ENCODE results near the gene ZNF14. TPM values are rescaled to one million over a fixed set of nuclear protein-coding genes. Genes with fewer than 3 reads are reported as not detected.

ZNF14 gene
- total and polyA plus RNA-seq, 2 donors (not counting 3 experiments of a cell fraction or from before 2014, with no cell fraction given): 0.65 to 2.6 TPM

DNA sequence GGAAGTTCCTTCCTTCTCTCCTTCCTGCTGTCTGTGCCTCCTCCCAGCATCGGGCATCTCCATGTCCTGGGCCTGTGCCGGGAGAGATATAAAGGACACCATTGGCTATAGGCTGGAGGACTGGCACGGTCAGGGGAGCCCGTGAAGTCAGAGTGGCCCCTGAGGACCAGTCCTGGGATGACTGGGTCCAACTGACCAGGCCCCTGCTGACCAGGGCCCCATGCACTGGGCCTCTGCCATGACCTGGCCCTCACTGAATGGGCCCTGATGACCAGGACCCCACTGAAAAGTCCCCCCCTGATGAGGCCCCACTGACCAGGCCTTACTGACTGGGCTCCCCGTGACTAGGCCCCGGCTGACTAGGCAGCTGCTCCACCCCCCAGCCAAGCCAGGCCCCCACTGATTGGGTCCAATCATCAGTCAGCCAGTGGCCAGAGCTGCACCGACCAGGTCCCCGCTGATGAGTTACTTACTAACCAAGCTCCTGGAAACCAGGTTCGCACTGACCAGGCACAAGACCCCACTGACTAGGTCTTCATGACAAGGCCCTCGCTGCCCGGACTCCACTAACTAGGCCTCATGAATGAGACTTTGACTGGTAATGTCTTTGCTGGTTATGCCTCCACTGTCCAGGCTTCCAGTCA, 20.0 kb upstream of the ZNF14 start:
- DNase-seq (ENCODE audit: low read depth, low spot score) (no peak), FAIRE-seq (no peak)
- no TSS peak for BruUV-seq (replicated peaks)
- Histone ChIP-seq H3K9me3 (replicated peaks; ENCODE audit: control insufficient read depth, insufficient read depth, low read length) (peaks cover under 1% of the 10 kb centered on the region), H4K20me1 (replicated peaks; ENCODE audit: control insufficient read depth, extremely low read depth, insufficient read depth, low read length) (no peaks in the 10 kb centered on the region), H3K9ac (replicated peaks; ENCODE audit: extremely low read depth, insufficient read depth, low read length) (no peak overlapping the region), H3K79me2 (ENCODE audit: control insufficient read depth, insufficient read depth, low read length) (no peaks in the 10 kb centered on the region), H3K9me1 (replicated peaks; ENCODE audit: control insufficient read depth, extremely low read depth, insufficient read depth, low read length) (no peaks in the 10 kb centered on the region), H3K4me1 (ENCODE audit: control insufficient read depth, extremely low read depth, insufficient read depth, low read length) (no peaks in the 10 kb centered on the region), H3K4me3 (replicated peaks in 1 of 3; ENCODE audit: insufficient read depth in 1 of 3, low read depth in 1 of 3, low read length in 3 of 3) (no peak overlapping the region), H3K27me3 (ENCODE audit: control insufficient read depth in 2 of 2, insufficient read depth in 2 of 2, low read length in 2 of 2) (no peaks in the 10 kb centered on the region), H3K4me2 (ENCODE audit: insufficient read depth, low read length) (no peak overlapping the region), H3K27ac (ENCODE audit: insufficient read depth, low read depth, low read length) (no peak overlapping the region), H2AFZ (ENCODE audit: low read depth, low read length) (no peak overlapping the region), H3K36me3 (ENCODE audit: control insufficient read depth in 2 of 2, extremely low read depth in 1 of 2, insufficient read depth in 2 of 2, low read length in 2 of 2) (no peaks in the 10 kb centered on the region)
- TF ChIP-seq MYC (IDR thresholded peaks at IDR 0.05; ENCODE audit: low read depth, low read length): no peak
- TF ChIP-seq EZH2 (IDR thresholded peaks at IDR 0.05; ENCODE audit: borderline replicate concordance, low read depth, low read length, severe bottlenecking): no peak
- no peak for TF ChIP-seq POLR2A (IDR thresholded peaks at IDR 0.05; ENCODE audit: low read depth, low read length)
- no peak for TF ChIP-seq GATA2 (IDR thresholded peaks at IDR 0.05; ENCODE audit: insufficient read depth, insufficient read length, low read depth, low read length)
- TF ChIP-seq POLR2AphosphoS5 (IDR thresholded peaks at IDR 0.05; ENCODE audit: insufficient read depth, low read depth, low read length): no peak
- TF ChIP-seq CTCF (IDR thresholded peaks at IDR 0.05; ENCODE audit: extremely low read depth in 1 of 2, insufficient read depth in 1 of 2, low read depth in 1 of 2, low read length in 2 of 2): no peak
- TF ChIP-seq, protein P1, sequence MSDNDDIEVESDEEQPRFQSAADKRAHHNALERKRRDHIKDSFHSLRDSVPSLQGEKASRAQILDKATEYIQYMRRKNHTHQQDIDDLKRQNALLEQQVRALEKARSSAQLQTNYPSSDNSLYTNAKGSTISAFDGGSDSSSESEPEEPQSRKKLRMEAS (IDR thresholded peaks at IDR 0.05; ENCODE audit: insufficient read depth, insufficient read length): no peak
- TF ChIP-seq JUN (IDR thresholded peaks at IDR 0.05; ENCODE audit: borderline replicate concordance, insufficient read depth, insufficient read length, low read depth): no peak
- TF ChIP-seq FOS (IDR thresholded peaks at IDR 0.05; ENCODE audit: borderline replicate concordance, insufficient read depth, low read length): no peak
- POLR2A ChIA-PET: no interaction called here
- dilution Hi-C loops (cut with MboI; ENCODE audit: extremely low pct_ligation_motif_present, low sequenced_read_pairs) (no loop called here), intact Hi-C loops (cut with micrococcal nuclease) (no loop called here)
- CTCF ChIA-PET: no interaction called here
